ENCODE results near the gene LDLRAD4. TPM values are rescaled to one million over a fixed set of nuclear protein-coding genes. Genes with fewer than 3 reads are reported as not detected.

Gene LDLRAD4
- total and polyA plus RNA-seq, 2 experiments from 2014 or later, result 0.73 to 1.9 TPM

GRCh38 chr18:13616525-13617035 is 398.0 kb downstream of the LDLRAD4 start:
- peaks cover under 1% of the 10 kb centered on the region; the same call in 1 of the 2 replicates for H3K4me1 ChIP-seq (ENCODE audit: insufficient read depth)
- DNase-seq (ENCODE audit: low spot score) (no peak), ATAC-seq (no peak)
- Mint-ChIP-seq H3K36me3 (ENCODE audit: low read depth) (no peaks in the 10 kb centered on the region), H3K9me3 (no peaks in the 10 kb centered on the region), H3K27me3 (ENCODE audit: insufficient read depth, low read depth, poor library complexity) (peaks cover 21% of the 10 kb centered on the region), H3K4me3 (no peak overlapping the region), H3K4me1 (peaks cover 12% of the 10 kb centered on the region), H3K27ac (no peak overlapping the region)
- no peak overlapping the region for H3K4me2 ChIP-seq
- H3K27ac ChIP-seq (ENCODE audit: low read depth), result no peak overlapping the region
- H3K36me3 ChIP-seq (ENCODE audit: insufficient read depth), result no peaks in the 10 kb centered on the region
- H3K9me2 ChIP-seq (ENCODE audit: insufficient read depth), result no peaks in the 10 kb centered on the region
- no peaks in the 10 kb centered on the region for H4K20me1 ChIP-seq (replicated peaks; ENCODE audit: insufficient read depth)
- H2AFZ ChIP-seq, result no peak overlapping the region
- H3F3A ChIP-seq (replicated peaks; ENCODE audit: low read depth), result no peaks in the 10 kb centered on the region
- no peaks in the 10 kb centered on the region for H3K79me2 ChIP-seq (replicated peaks; ENCODE audit: insufficient read depth)
- H3K4me3 ChIP-seq, result no peak overlapping the region
- TF ChIP-seq POLR2AphosphoS5 (IDR thresholded peaks at IDR 0.05; ENCODE audit: low read depth), result no peak
- TF ChIP-seq ZNF462 (CRISPR knock-in tag; IDR thresholded peaks at IDR 0.05), result no peak
- TF ChIP-seq NANOG (IDR thresholded peaks at IDR 0.05; ENCODE audit: borderline replicate concordance), result no peak
- no peaks in the 10 kb centered on the region for H3K27me3 ChIP-seq (ENCODE audit: insufficient read depth)

DNA sequence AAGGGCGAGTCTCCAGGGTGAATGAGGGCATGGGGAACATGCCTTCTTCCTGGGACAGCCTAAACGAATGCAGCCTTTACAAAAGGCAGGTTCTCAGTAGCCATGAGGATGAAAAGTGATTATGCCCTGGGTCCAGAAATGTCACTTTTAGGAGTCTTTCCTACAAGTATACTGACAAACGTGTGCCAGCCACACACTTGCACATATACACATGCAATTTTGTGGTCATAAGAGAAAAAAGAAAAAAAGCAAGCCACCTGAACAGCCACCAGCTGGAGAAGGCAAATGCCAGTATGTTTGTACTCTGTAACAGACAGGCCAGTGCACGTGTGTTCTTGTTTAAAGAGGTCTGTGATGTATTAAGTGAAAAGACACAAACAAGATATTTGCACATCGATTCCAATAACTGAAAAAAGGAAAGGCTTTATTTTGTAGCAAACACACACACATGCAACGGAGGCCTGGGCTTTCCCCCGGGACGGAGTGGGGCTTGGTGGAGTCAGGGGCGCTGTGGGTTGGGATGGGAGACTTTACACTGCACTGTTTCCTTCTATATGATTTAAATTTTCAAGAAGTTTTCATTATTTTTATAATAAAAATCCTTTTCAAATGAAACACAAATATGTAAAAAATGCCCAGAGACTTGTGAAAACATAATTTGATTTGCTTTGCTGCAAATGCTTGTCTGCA is 399.4 kb downstream of the LDLRAD4 start:
- Mint-ChIP-seq H3K36me3 (ENCODE audit: low read depth) (no peaks in the 10 kb centered on the region), H3K9me3 (no peaks in the 10 kb centered on the region; the same call in 2 of the 3 replicates), H3K27ac (no peak overlapping the region), H3K4me3 (no peak overlapping the region), H3K27me3 (ENCODE audit: insufficient read depth, low read depth, poor library complexity) (peaks cover 9% of the 10 kb centered on the region), H3K4me1 (peaks cover 5% of the 10 kb centered on the region; the same call in 1 of the 3 replicates)
- H3K36me3 ChIP-seq (ENCODE audit: insufficient read depth), result no peaks in the 10 kb centered on the region
- H3K4me1 ChIP-seq (ENCODE audit: insufficient read depth), result no peaks in the 10 kb centered on the region
- H3K27ac ChIP-seq (ENCODE audit: low read depth), result no peak overlapping the region
- no peaks in the 10 kb centered on the region for H3K9me2 ChIP-seq (ENCODE audit: insufficient read depth)
- no peaks in the 10 kb centered on the region for H3F3A ChIP-seq (replicated peaks; ENCODE audit: low read depth)
- DNase-seq (ENCODE audit: low spot score) (no peak), ATAC-seq (no peak)
- H4K20me1 ChIP-seq (replicated peaks; ENCODE audit: insufficient read depth), result no peaks in the 10 kb centered on the region
- no peaks in the 10 kb centered on the region for H3K27me3 ChIP-seq (ENCODE audit: insufficient read depth)
- no peak overlapping the region for H3K4me3 ChIP-seq
- no peaks in the 10 kb centered on the region for H3K79me2 ChIP-seq (replicated peaks; ENCODE audit: insufficient read depth)
- H3K4me2 ChIP-seq, result no peak overlapping the region
- H2AFZ ChIP-seq, result no peak overlapping the region
- TF ChIP-seq EZH2phosphoT487 (IDR thresholded peaks at IDR 0.05; ENCODE audit: unreplicated experiment), result no peak
- no peak for TF ChIP-seq NANOG (IDR thresholded peaks at IDR 0.05; ENCODE audit: borderline replicate concordance)
- TF ChIP-seq EZH2 (IDR thresholded peaks at IDR 0.05; ENCODE audit: low read depth, unreplicated experiment), result no peak
- TF ChIP-seq CTCF (conservative IDR thresholded peaks at IDR 0.05; ENCODE audit: low read depth in 2 of 2), result no peak
- no peak for TF ChIP-seq STAT1 (IDR thresholded peaks at IDR 0.05; ENCODE audit: unreplicated experiment)
- TF ChIP-seq POLR2AphosphoS5 (IDR thresholded peaks at IDR 0.05; ENCODE audit: low read depth), result no peak

All from GM23338 (cell line).